GM12873 (cell line): ENCODE data around the gene STK10.
A peak's percentile ranks its signal among the peaks of the same experiment; 100 is the strongest.

ENCODE experiments used
- TF ChIP-seq, protein P1 (sequence below): IDR thresholded peaks from 2 replicates; pipeline ENCODE4 v1.5.1; 2012; ENCODE audit warnings: low read depth, mild to moderate bottlenecking, moderate library complexity, low read length, control low read depth; ENCODE audit not compliant: insufficient read depth; ENCODE audit errors: missing control alignments

The STK10 gene

DNA sequence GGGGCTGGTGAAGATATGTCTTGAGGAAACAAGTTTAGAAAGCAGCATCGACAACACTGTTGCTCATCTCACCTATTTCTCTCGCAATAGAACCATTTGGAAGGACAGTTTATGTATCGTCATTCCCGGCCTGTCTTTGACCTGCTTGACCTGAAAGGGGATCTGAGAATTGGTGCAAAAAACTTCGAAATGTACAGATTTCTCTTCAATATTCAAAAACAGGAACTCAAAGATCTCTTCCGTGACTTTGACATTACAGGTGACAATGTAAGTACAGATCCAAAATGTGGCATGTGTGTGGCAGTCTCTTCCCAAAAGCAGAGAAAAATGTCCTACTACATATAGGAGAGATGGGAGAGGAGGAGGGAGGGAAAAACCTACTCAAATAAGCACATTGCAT, 12.5 kb upstream of the STK10 start:
- TF ChIP-seq, protein P1, sequence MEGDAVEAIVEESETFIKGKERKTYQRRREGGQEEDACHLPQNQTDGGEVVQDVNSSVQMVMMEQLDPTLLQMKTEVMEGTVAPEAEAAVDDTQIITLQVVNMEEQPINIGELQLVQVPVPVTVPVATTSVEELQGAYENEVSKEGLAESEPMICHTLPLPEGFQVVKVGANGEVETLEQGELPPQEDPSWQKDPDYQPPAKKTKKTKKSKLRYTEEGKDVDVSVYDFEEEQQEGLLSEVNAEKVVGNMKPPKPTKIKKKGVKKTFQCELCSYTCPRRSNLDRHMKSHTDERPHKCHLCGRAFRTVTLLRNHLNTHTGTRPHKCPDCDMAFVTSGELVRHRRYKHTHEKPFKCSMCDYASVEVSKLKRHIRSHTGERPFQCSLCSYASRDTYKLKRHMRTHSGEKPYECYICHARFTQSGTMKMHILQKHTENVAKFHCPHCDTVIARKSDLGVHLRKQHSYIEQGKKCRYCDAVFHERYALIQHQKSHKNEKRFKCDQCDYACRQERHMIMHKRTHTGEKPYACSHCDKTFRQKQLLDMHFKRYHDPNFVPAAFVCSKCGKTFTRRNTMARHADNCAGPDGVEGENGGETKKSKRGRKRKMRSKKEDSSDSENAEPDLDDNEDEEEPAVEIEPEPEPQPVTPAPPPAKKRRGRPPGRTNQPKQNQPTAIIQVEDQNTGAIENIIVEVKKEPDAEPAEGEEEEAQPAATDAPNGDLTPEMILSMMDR, result no peak

GRCh38 chr5:172199446-172199845, 11.4 kb upstream of the STK10 start:
- TF ChIP-seq, protein P1, result no peak

- TF ChIP-seq, protein P1, result no peak
Measured at GRCh38 chr5:172194985-172195774, 7.2 kb upstream of the STK10 start.

- TF ChIP-seq, protein P1, result no peak
Measured at GRCh38 chr5:172193872-172194271, 5.8 kb upstream of the STK10 start, which contains the start of gene EFCAB9. Gene EFCAB9 (plus strand): TSS chr5:172194172. CDS start chr5:172194173, 1 bp downstream.

GRCh38 chr5:172189693-172190296, 1.8 kb upstream of the STK10 start:
- TF ChIP-seq, protein P1, result no peak

DNA sequence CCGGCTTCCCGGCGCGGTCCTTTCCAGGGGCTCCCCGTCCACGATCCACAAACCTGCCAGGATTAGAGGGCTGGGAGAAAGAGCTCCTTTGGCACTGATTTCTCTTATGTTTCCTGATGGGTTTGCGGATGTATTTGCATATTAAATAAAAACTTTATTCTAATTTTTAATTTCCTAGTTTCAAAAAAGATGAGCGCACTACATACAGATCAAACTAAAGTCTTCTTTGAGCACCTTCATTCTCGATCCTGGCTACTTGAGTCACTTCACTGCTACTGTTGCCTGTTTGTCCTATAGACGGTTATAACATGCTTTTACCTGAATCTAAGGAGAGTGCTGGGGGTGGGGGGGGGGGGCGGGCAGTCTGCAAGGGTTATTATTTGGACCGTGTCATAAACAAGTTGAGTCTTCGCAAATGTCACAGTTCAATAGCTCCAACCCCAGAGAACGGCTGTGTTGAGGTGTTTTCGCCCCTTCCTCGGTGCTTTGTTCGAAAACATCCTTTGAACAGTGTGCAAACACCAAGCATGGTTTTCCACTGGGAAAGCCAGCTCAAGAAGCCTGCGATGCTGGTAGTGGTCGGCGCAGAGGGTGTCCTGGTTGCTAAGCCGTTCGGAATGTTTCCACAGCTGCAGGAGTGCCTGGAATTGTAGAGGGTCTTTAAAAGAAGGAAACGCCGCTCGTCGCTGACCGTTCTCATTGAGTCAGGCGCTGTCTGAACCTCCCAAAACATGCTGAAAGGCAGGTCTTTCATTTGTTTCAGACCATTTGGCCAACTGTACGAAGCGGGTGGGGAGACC, 1.1 kb upstream of the STK10 start:
- TF ChIP-seq, protein P1, result no peak

DNA sequence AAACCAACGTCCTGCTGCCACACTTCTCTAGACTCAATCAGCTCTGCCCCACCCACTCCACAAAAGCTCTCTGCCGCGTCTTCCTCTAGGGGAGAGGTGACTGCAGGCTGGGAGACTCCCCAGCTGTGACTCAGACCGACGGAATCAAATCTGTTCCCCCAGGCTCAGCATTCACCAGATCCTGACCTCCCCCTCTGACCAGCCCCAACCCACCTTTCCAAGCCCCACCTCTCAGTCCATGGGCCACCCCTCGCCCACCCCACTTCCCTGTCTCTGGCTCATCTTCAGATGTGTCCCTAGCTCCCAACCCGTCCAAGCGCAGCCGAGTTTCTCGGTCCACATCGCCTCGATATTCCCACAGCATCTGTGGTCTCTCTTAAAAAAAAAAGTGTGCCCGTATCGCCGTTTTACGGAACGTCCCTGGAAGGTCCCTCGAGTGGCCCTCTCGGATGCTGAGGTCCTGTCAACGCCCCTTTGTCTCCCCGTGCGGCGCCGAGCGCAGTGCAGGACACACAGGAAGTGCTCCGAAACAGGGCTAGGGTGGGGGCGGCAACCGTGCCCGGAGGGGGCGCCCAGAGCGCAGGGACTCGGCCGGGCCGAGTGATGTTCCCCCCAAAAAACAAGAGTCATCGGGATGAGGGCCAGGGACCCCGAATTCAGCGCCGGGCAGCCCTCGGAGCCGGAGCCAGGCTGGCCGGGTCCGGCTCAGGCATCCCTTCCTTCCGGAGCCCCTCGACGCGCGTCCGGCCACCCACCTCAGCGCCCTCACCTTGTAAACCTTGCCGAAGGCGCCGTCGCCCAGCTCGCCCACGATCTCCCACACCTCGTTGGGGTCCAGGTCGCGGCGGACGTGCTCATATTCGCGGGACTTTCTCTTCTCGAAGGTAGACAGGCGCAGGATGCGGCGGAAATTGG, 649 bp downstream of the STK10 start:
- TF ChIP-seq, protein P1, result peak; percentile 22
